Measurements from ENCODE around the gene KY. TPM values are rescaled to one million over a fixed set of nuclear protein-coding genes. Genes with fewer than 3 reads are reported as not detected.
A peak's percentile ranks its signal among the peaks of the same experiment; 100 is the strongest.
"Not testable (repeated sequence)": the region's sequence is repeated elsewhere in the genome, so short reads cannot be mapped to it uniquely, and the experiment has no call there.

KY gene
- polyA plus RNA-seq, 1 donor, result 3.1 TPM

- H3K36me3 ChIP-seq (ENCODE audit: control insufficient read depth, insufficient read depth, low read length), result no peaks in the 10 kb centered on the region
- no peaks in the 10 kb centered on the region for H3K9me3 ChIP-seq (ENCODE audit: control insufficient read depth, low read depth, low read length)
- peaks cover 5% of the 10 kb centered on the region for H3K4me1 ChIP-seq (ENCODE audit: control insufficient read depth, insufficient read depth, low read length)
- no peak for DNase-seq
- H3K27me3 ChIP-seq (ENCODE audit: control insufficient read depth, insufficient read depth, low read length), result peaks cover 2% of the 10 kb centered on the region
- no peak overlapping the region for H3K27ac ChIP-seq (ENCODE audit: low read length)
- 67% methylated on average over 1 of the region's 1 CpG for WGBS (ENCODE audit: insufficient coverage, low lambda C conversion rate)
- no peak overlapping the region for H3K4me3 ChIP-seq (ENCODE audit: low read length)
Observed at GRCh38 chr3:134600206-134600605, 50.6 kb downstream of the KY start.

GRCh38 chr3:134598763-134599545 lies 51.9 kb downstream of the KY start:
- peaks cover 5% of the 10 kb centered on the region for H3K4me1 ChIP-seq (ENCODE audit: control insufficient read depth, insufficient read depth, low read length)

GRCh38 chr3:134597390-134597970 lies 53.3 kb downstream of the KY start:
- Histone ChIP-seq H3K4me1 (ENCODE audit: control insufficient read depth, insufficient read depth, low read length) (peaks cover 3% of the 10 kb centered on the region), H3K4me3 (ENCODE audit: low read length) (no peak overlapping the region), H3K36me3 (ENCODE audit: control insufficient read depth, insufficient read depth, low read length) (no peaks in the 10 kb centered on the region), H3K27me3 (ENCODE audit: control insufficient read depth, insufficient read depth, low read length) (peaks cover 7% of the 10 kb centered on the region), H3K9me3 (ENCODE audit: control insufficient read depth, low read depth, low read length) (no peaks in the 10 kb centered on the region), H3K27ac (ENCODE audit: low read length) (no peak overlapping the region)
- no peak for DNase-seq
- WGBS (ENCODE audit: insufficient coverage, low lambda C conversion rate), result no CpG with 5 or more reads among the region's 2 CpGs

More at GRCh38 chr3:134598763-134599545, 51.9 kb downstream of the KY start:
- 100% methylated on average over 1 of the region's 10 CpGs for WGBS (ENCODE audit: insufficient coverage, low lambda C conversion rate)
- no peaks in the 10 kb centered on the region for H3K9me3 ChIP-seq (ENCODE audit: control insufficient read depth, low read depth, low read length)
- no peak for DNase-seq
- H3K36me3 ChIP-seq (ENCODE audit: control insufficient read depth, insufficient read depth, low read length), result no peaks in the 10 kb centered on the region
- H3K27me3 ChIP-seq (ENCODE audit: control insufficient read depth, insufficient read depth, low read length), result peaks cover 7% of the 10 kb centered on the region
- H3K4me3 ChIP-seq (ENCODE audit: low read length), result no peak overlapping the region
- no peak overlapping the region for H3K27ac ChIP-seq (ENCODE audit: low read length)

- not testable (repeated sequence) for DNase-seq; H3K9me3 ChIP-seq (ENCODE audit: control insufficient read depth, low read depth, low read length); H3K4me3 ChIP-seq (ENCODE audit: low read length); H3K4me1 ChIP-seq (ENCODE audit: control insufficient read depth, insufficient read depth, low read length); H3K27ac ChIP-seq (ENCODE audit: low read length); H3K27me3 ChIP-seq (ENCODE audit: control insufficient read depth, insufficient read depth, low read length); H3K36me3 ChIP-seq (ENCODE audit: control insufficient read depth, insufficient read depth, low read length)
- WGBS (ENCODE audit: insufficient coverage, low lambda C conversion rate), result no CpG with 5 or more reads among the region's 3 CpGs
Observed at GRCh38 chr3:134594986-134595385, 55.8 kb downstream of the KY start.

GRCh38 chr3:134594331-134594741 lies 56.5 kb downstream of the KY start:
- Histone ChIP-seq H3K36me3 (ENCODE audit: control insufficient read depth, insufficient read depth, low read length) (no peaks in the 10 kb centered on the region), H3K9me3 (ENCODE audit: control insufficient read depth, low read depth, low read length) (no peaks in the 10 kb centered on the region), H3K4me3 (ENCODE audit: low read length) (no peak overlapping the region), H3K4me1 (ENCODE audit: control insufficient read depth, insufficient read depth, low read length) (no peaks in the 10 kb centered on the region), H3K27me3 (ENCODE audit: control insufficient read depth, insufficient read depth, low read length) (peaks cover 7% of the 10 kb centered on the region), H3K27ac (ENCODE audit: low read length) (no peak overlapping the region)
- no peak for DNase-seq
- no CpG with 5 or more reads among the region's 8 CpGs for WGBS (ENCODE audit: insufficient coverage, low lambda C conversion rate)

GRCh38 chr3:134592806-134593205 lies 58.0 kb downstream of the KY start:
- Histone ChIP-seq H3K9me3 (ENCODE audit: control insufficient read depth, low read depth, low read length) (no peaks in the 10 kb centered on the region), H3K4me3 (ENCODE audit: low read length) (no peak overlapping the region), H3K36me3 (ENCODE audit: control insufficient read depth, insufficient read depth, low read length) (no peaks in the 10 kb centered on the region), H3K4me1 (ENCODE audit: control insufficient read depth, insufficient read depth, low read length) (no peaks in the 10 kb centered on the region), H3K27ac (ENCODE audit: low read length) (no peak overlapping the region), H3K27me3 (ENCODE audit: control insufficient read depth, insufficient read depth, low read length) (peaks cover 7% of the 10 kb centered on the region)
- WGBS (ENCODE audit: insufficient coverage, low lambda C conversion rate), result 100% methylated on average over 1 of the region's 5 CpGs
- DNase-seq, result no peak

- H3K9me3 ChIP-seq (ENCODE audit: control insufficient read depth, low read depth, low read length), result no peaks in the 10 kb centered on the region
- H3K4me3 ChIP-seq (ENCODE audit: low read length), result no peak overlapping the region
- peaks cover 7% of the 10 kb centered on the region for H3K27me3 ChIP-seq (ENCODE audit: control insufficient read depth, insufficient read depth, low read length)
- DNase-seq, result no peak
- no peaks in the 10 kb centered on the region for H3K4me1 ChIP-seq (ENCODE audit: control insufficient read depth, insufficient read depth, low read length)
- H3K36me3 ChIP-seq (ENCODE audit: control insufficient read depth, insufficient read depth, low read length), result no peaks in the 10 kb centered on the region
- H3K27ac ChIP-seq (ENCODE audit: low read length), result no peak overlapping the region
Observed at GRCh38 chr3:134590766-134591165, 60.1 kb downstream of the KY start.

- Histone ChIP-seq H3K27ac (ENCODE audit: low read length) (no peak overlapping the region), H3K9me3 (ENCODE audit: control insufficient read depth, low read depth, low read length) (no peaks in the 10 kb centered on the region), H3K4me1 (ENCODE audit: control insufficient read depth, insufficient read depth, low read length) (peaks cover 15% of the 10 kb centered on the region), H3K4me3 (ENCODE audit: low read length) (no peak overlapping the region), H3K36me3 (ENCODE audit: control insufficient read depth, insufficient read depth, low read length) (no peaks in the 10 kb centered on the region), H3K27me3 (ENCODE audit: control insufficient read depth, insufficient read depth, low read length) (no peaks in the 10 kb centered on the region)
- DNase-seq, result no peak
- WGBS (ENCODE audit: insufficient coverage, low lambda C conversion rate), result 100% methylated on average over 1 of the region's 3 CpGs
Observed at GRCh38 chr3:134579141-134579665, 71.6 kb downstream of the KY start.

GRCh38 chr3:134576831-134577230 lies 74.0 kb downstream of the KY start:
- H3K27ac ChIP-seq (ENCODE audit: low read length), result peak overlapping the region; percentile 24
- no peaks in the 10 kb centered on the region for H3K9me3 ChIP-seq (ENCODE audit: control insufficient read depth, low read depth, low read length)
- no peak overlapping the region for H3K4me3 ChIP-seq (ENCODE audit: low read length)
- no peaks in the 10 kb centered on the region for H3K27me3 ChIP-seq (ENCODE audit: control insufficient read depth, insufficient read depth, low read length)
- H3K4me1 ChIP-seq (ENCODE audit: control insufficient read depth, insufficient read depth, low read length), result peaks cover 15% of the 10 kb centered on the region
- WGBS (ENCODE audit: insufficient coverage, low lambda C conversion rate), result 20% methylated on average over 1 of the region's 3 CpGs
- H3K36me3 ChIP-seq (ENCODE audit: control insufficient read depth, insufficient read depth, low read length), result no peaks in the 10 kb centered on the region
- no peak for DNase-seq

- DNase-seq, result peak; percentile 74 to 90
- Histone ChIP-seq H3K27ac (ENCODE audit: low read length) (peak overlapping the region; percentile 24), H3K4me3 (ENCODE audit: low read length) (no peak overlapping the region), H3K9me3 (ENCODE audit: control insufficient read depth, low read depth, low read length) (no peaks in the 10 kb centered on the region), H3K27me3 (ENCODE audit: control insufficient read depth, insufficient read depth, low read length) (no peaks in the 10 kb centered on the region), H3K4me1 (ENCODE audit: control insufficient read depth, insufficient read depth, low read length) (peaks cover 15% of the 10 kb centered on the region), H3K36me3 (ENCODE audit: control insufficient read depth, insufficient read depth, low read length) (no peaks in the 10 kb centered on the region)
- no CpG with 5 or more reads among the region's 6 CpGs for WGBS (ENCODE audit: insufficient coverage, low lambda C conversion rate)
Observed at GRCh38 chr3:134576426-134576825, 74.4 kb downstream of the KY start.
